Islet precursor cell (in vitro differentiated cells): ENCODE measurements around the gene CSNK1A1.
"Not testable (repeated sequence)": the region's sequence is repeated elsewhere in the genome, so short reads cannot be mapped to it uniquely, and the experiment has no call there.

Source experiments
- DNase-seq: peaks from one replicate; pipeline ENCODE4 v3.0.0-alpha.2; 2018

Gene CSNK1A1

DNA sequence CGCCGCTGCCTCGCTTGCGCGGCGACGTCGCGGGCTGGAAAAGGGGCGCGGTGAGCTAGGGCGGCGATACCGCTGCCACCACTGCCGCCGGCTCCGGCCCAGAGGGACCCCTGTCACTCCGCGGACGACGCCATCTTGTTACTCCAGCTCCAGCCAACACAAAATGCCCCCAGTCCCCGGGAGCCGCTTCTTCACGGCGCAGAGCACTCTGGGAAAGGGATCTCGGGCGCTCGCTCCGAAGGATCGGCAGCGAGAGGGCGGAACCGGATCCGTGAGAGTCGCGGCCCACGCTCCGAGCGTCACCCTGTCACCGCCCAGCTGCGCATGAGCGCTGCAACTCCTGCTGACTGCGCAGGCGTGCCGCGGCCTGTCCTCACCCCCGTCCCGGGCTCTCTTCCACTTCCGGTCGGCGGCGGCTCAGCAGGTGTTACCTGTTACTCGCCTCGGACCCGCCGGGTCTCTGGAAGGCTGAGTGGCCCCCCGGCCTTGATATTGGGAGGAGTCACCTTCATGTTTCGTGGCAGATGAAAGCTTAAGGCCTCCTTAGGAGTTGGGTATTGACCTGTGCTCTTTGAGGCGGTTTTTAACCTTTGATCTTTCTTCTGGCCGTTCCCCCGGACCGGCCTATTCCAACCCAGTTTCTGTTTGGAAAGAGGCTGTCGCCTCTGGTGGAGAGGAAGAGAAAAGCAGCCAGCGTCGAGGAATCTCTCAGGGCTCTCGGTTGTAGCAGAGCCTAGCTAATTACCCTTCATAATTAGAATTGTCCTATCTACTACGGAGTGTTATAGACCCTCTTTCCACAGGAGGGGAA lies at the start of gene CSNK1A1:
Gene CSNK1A1, minus strand, starts transcription at position 213 of the 811 bp plus-strand sequence. CDS start 475 bp downstream, outside the sequence.
- DNase-seq = peak; percentile 99

DNA sequence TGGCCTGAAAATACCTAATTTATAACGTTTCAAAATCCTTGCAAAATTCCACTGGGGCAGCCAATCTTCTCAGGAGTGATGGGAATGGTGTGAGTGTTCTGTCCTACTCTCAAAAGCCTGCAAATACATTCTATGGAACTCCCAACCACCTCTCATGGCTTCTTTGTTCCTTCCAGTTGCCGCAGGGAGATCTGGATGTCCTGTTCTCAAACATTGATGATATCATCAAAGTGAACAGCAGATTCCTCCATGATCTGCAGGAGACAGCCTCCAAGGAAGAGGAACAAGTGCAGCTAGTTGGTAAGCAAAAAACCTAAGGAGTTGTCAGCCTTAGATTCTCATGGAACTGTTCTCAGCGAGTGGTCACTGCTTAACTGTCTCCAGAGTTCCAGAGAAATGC lies 49.7 kb upstream of the CSNK1A1 start:
- no peak for DNase-seq

- DNase-seq = no peak
Measured at GRCh38 chr5:149599375-149599774, 48.1 kb upstream of the CSNK1A1 start.

DNA sequence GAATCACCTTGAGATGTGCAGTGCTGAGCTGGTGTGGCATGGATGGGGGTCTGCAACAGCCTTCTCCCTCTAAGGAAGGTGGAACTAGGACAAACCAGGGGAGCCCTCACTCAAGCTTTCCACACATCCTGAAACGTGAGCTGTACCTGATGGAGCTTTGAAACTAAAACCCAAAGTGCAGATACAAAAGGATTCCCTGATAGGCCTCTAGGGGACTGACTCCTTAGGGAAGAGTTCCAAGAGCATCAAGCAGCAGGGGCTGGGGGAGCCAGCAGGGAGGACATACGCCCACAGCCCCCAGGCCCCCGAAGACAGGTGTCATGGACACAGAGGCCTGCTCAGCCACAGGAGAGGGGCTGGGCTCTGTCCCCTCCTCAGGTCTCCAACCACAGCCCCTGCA lies 47.7 kb upstream of the CSNK1A1 start:
- DNase-seq = no peak

DNA sequence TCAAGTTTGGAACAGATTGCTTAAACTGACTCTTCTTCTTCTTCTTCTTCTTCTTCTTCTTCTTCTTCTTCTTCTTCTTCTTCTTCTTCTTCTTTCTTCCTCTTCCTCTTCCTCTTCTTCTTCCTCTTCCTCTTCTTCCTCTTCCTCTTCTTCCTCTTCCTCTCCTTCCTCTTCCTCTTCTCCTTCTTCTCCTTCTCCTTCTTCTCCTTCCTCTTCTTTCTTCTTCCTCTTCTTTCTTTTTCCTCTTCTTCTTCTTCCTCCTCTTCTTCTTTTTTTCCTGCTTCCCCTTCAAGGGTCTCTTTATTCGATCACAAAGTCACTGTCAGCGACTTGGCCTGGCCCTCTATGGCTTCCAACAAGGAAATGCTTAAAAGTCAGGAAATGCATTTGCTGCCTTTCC lies 47.0 kb upstream of the CSNK1A1 start:
- DNase-seq = not testable (repeated sequence)

DNA sequence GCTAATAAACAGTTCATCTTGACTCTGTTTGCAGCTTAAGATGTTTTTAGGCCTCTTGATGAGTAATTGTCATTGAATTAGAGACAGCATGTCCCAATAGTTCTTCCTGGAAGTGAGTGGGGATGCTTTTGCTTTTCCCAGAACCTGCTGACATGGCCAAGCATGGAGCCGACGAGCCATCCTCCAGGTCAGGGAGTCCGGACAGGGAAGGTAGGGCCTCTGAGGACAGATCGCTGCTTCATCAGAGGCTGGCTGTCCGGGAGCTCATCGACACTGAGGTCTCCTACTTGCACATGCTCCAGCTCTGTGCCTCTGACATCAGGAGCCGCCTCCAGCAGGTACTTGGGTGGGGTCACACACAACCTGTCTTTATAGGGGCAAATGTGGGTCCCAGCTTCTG lies 46.4 kb upstream of the CSNK1A1 start:
- DNase-seq = no peak

GRCh38 chr5:149596712-149597111 lies 45.5 kb upstream of the CSNK1A1 start:
- DNase-seq = no peak

DNA sequence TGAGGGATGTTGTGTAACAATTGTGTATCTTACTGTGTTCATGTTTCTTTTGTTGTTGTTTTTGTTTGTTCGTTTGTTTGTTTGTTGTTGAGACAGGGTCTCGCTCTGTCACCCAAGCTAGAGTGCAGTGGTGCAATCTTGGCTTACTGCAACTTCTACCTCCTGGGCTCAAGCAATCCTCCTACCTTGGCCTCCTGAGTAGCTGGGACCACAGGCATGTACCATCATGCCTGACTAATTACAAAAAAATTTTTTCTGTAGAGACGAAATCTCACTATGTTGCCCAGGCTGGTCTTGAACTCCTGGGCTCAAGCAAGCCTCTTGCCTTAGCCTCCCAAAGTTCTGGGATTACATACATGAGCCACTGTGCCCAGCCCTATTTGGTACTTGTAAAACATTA lies 43.9 kb upstream of the CSNK1A1 start:
- not testable (repeated sequence) for DNase-seq

DNA sequence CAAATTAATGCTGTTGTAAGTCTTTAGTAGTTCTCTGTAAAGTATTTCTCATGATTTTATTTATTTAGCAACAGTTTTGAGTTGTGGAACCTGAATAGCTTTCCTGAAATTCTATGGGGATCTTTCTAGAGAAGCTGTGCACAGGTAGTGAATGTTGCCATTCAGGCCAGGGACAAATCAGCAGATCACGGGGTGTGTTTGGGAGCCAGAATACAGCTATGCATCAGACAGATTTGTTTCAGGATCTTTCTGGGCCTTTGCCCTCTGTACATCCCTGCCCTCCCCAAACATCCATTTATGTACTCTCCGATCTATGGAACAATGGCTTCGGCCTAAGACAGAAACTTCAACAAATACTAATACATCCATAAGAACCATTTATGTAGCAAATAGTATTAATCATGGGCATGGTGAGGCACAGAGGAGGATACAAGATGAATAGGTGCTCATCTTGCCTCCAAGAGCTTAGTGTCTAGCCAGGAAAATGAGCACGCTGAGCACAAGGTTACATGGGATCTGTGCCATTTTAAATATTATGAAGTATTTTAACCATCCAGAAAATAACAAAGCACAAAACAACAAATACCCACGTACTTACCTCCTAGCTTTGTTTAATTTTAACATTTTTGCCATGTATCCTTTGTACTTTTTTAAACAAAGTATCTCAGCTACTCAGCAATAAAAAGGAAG lies 43.1 kb upstream of the CSNK1A1 start:
- no peak for DNase-seq

DNA sequence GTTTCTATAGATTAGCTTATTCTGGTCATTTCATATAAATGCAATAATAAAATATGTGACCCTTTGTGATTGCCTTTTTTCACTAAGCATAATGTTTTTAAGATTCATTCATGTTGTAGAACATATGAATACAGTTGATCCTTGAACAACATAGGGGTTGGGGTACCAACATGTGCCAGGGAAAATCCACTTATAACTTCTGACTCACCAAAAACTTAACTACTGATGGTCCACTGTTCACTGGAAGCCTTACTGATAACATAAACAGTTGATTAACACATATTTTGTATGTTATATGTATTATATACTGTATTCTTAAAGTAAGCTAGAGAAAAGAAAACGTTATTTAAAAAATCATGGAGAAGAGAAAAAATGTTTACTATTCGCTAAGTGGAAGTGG lies 42.1 kb upstream of the CSNK1A1 start:
- no peak for DNase-seq

GRCh38 chr5:149588936-149589335 lies 37.7 kb upstream of the CSNK1A1 start:
- DNase-seq = no peak

GRCh38 chr5:149586708-149587318 lies 35.6 kb upstream of the CSNK1A1 start:
- DNase-seq = no peak

GRCh38 chr5:149585910-149586309 lies 34.7 kb upstream of the CSNK1A1 start:
- no peak for DNase-seq

GRCh38 chr5:149584121-149584520 lies 32.9 kb upstream of the CSNK1A1 start:
- no peak for DNase-seq

- DNase-seq = no peak
Measured at GRCh38 chr5:149583394-149583793, 32.2 kb upstream of the CSNK1A1 start.

GRCh38 chr5:149581931-149582768 lies 30.9 kb upstream of the CSNK1A1 start:
- peak; percentile 78 for DNase-seq

DNA sequence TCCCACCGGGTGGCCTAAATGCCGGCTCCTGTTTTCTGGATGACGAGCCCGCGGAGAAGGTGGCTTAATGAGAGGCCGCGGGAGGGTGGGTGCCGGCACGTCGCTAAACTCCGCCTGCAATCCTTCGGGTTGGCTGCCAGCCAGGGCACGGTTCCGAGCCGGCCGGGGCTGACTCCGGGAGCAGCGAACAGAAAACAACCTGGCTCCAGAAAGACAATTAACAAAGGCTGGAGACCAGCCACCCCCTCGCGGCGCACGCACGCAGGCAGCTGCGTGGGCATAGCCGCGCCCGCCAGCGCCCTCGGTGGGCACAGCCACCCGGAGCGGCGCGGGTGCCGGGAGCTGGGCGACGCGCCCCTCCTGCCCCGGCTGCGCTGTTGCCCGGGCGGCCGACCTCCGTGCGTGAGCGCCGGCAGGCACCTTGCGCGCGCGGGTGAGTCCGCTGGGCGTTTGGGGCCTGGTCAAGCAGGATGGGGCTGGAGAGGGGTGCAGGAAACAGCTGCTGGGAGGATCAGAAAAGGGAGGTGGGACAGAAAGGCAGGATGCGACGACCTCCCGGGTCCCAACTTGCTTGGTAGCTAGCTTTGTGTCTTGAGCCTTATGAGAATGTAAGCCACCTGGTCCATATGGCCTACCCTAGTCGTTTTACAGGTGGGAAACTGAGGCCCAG lies 30.1 kb upstream of the CSNK1A1 start, which contains the start of gene ARHGEF37:
Gene ARHGEF37, plus strand, starts transcription at position 307 of the 670 bp plus-strand sequence. CDS start 16,272 bp downstream, outside the sequence.
- peak; percentile 74 for DNase-seq

- DNase-seq = no peak
Measured at GRCh38 chr5:149580808-149581191, 29.6 kb upstream of the CSNK1A1 start.

- no peak for DNase-seq
Measured at GRCh38 chr5:149578896-149579295, 27.7 kb upstream of the CSNK1A1 start.

DNA sequence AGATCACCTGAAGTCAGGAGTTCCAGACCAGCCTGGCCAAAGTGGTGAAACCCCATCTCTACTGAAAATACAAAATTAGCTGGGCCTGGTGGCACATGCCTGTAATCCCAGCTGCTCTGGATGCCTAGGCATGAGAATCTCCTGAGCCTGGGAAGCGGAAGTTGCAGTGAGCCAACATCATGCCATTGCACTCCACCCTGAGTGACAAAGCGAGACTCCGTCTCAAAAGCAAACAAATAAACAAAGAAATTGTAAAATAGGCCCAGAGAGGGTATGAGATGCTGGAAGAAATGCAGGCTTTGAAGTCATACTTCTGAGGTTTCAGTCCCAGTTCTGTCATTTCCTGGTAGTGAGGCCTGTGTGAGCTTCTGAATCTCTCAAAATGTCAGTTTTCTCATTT lies 24.8 kb upstream of the CSNK1A1 start:
- DNase-seq = no peak

- no peak for DNase-seq
Measured at GRCh38 chr5:149575131-149575530, 23.9 kb upstream of the CSNK1A1 start.

DNA sequence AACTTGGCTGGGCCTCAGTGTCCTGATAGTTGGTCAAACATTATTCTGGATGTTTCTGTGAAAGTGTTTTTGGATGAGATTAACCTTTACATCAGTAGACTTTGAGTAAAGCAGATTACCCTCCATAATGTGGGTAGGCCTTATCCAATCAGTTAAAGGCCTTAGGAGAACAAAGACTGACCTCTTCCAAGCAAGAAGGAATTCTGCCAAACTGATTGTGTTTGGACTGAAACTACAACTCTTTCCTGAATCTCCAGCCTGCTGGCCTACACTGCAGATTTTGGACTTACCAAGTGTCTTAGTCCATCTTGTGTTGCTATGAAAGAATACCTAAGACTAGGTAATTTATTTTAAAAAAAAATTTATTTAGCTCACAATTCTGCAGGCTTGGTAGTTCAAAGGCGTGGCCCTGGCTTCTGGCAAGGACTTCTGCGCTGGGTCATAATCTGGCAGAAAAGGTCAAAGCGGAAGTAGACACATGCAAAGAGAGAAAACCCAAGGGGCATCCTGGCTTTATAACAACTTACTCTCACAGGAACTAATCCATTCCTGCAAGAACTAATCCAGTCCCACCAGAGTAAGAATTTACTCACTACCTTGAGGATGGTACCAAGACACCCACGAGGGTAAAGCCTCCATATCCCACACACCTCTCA lies 21.5 kb upstream of the CSNK1A1 start:
- DNase-seq = no peak
